Right renal cortex interstitium (tissue), 3 donors: Measurements from ENCODE around the gene OR10A2. TPM values are rescaled to one million over a fixed set of nuclear protein-coding genes. Genes with fewer than 3 reads are reported as not detected.
"Not testable (repeated sequence)": the region's sequence is repeated elsewhere in the genome, so short reads cannot be mapped to it uniquely, and the experiment has no call there.

Experiments used
- DNase-seq, 3 donors: peaks; one replicate each; pipeline ENCODE4 v3.0.0-alpha.2; 2013; ENCODE audit warnings: low read depth in 3 of 3, low spot score in 2 of 3
- polyA plus RNA-seq, 3 donors: library from polyadenylated mRNA; unstranded; fragments of 120-200 nt; gene quantifications; one replicate each; pipeline ENCODE4 v1.2.1, GENCODE V29; 2013; ENCODE audit not compliant: insufficient read length in 3 of 3

OR10A2 gene
- polyA plus RNA-seq, 3 donors = not detected

- DNase-seq = no peak
Observed at GRCh38 chr11:6882751-6883150, 19.9 kb downstream of the OR10A2 start.

GRCh38 chr11:6887711-6888110 is 24.9 kb downstream of the OR10A2 start:
- not testable (repeated sequence) for DNase-seq

GRCh38 chr11:6888830-6889229 is 26.0 kb downstream of the OR10A2 start:
- DNase-seq = no peak

- no peak for DNase-seq
Observed at GRCh38 chr11:6889835-6890234, 27.0 kb downstream of the OR10A2 start.

- no peak for DNase-seq
Observed at GRCh38 chr11:6892400-6892799, 29.5 kb downstream of the OR10A2 start, which contains the start of gene OR2D2. OR2D2 (minus strand) TSS chr11:6892500; CDS start chr11:6892500, 0 bp downstream.

- no peak for DNase-seq
Observed at GRCh38 chr11:6894097-6894496, 31.2 kb downstream of the OR10A2 start.

GRCh38 chr11:6895010-6895409 is 32.2 kb downstream of the OR10A2 start:
- no peak for DNase-seq

- no peak for DNase-seq
Observed at GRCh38 chr11:6898911-6899310, 36.1 kb downstream of the OR10A2 start.

- no peak for DNase-seq
Observed at GRCh38 chr11:6900327-6900999, 37.6 kb downstream of the OR10A2 start.

GRCh38 chr11:6904804-6905203 is 41.9 kb downstream of the OR10A2 start:
- DNase-seq = not testable (repeated sequence)

GRCh38 chr11:6911378-6911777 is 48.5 kb downstream of the OR10A2 start:
- DNase-seq = no peak

GRCh38 chr11:6911948-6912347 is 49.1 kb downstream of the OR10A2 start:
- no peak for DNase-seq

GRCh38 chr11:6919698-6920097 is 56.8 kb downstream of the OR10A2 start:
- no peak for DNase-seq

GRCh38 chr11:6920702-6921101 is 57.8 kb downstream of the OR10A2 start, which contains the start of gene OR2D3:
OR2D3 (plus strand) TSS chr11:6921002; CDS start chr11:6921002, 0 bp downstream.
- DNase-seq = no peak

Other genes starting within 250 kb of the OR10A2 start
- gene TPP1, start 243.6 kb upstream of the OR10A2 start, polyA plus RNA-seq = 100 to 1,000 TPM; 111 to 131 (median 118) TPM
- 10 to 100 TPM; 27.8 to 31.1 (median 30.3) TPM for gene DCHS1, start 207.2 kb upstream of the OR10A2 start, polyA plus RNA-seq
- 10 to 100 TPM; 68.3 to 81.6 (median 68.3) TPM for gene MRPL17, start 179.7 kb upstream of the OR10A2 start, polyA plus RNA-seq
- gene OR2AG2, start 91.1 kb upstream of the OR10A2 start, polyA plus RNA-seq = under 1 TPM; 0.07 to 0.14 (median 0.10) TPM
- gene OR2AG1, start 80.0 kb upstream of the OR10A2 start, polyA plus RNA-seq = under 1 TPM in 1 of 3 donors, not detected in 2; 0.07 TPM
- under 1 TPM in 1 of 3 donors, not detected in 2; 0.04 TPM for gene OR6A2, start 63.4 kb upstream of the OR10A2 start, polyA plus RNA-seq
- not detected for gene OR10A5, start 17.4 kb upstream of the OR10A2 start, polyA plus RNA-seq
- not detected for gene OR10A4, start 13.6 kb downstream of the OR10A2 start, polyA plus RNA-seq
- not detected for gene OR2D2, start 29.4 kb downstream of the OR10A2 start, polyA plus RNA-seq
- not detected for gene OR2D3, start 57.9 kb downstream of the OR10A2 start, polyA plus RNA-seq
- 1 to 10 TPM; 3.5 to 3.8 (median 3.6) TPM for gene ZNF215, start 63.4 kb downstream of the OR10A2 start, polyA plus RNA-seq
- gene ZNF214, start 157.3 kb downstream of the OR10A2 start, polyA plus RNA-seq = 10 to 100 TPM; 11.8 to 13.9 (median 13.7) TPM
- 1 to 10 TPM in 1 of 3 donors, under 1 TPM in 2; 0.71 to 1.4 (median 0.79) TPM for gene NLRP14, start 157.4 kb downstream of the OR10A2 start, polyA plus RNA-seq
- under 1 TPM; 0.08 to 0.12 (median 0.11) TPM for gene RBMXL2, start 225.9 kb downstream of the OR10A2 start, polyA plus RNA-seq